ENCODE measurements around the gene MKNK2. TPM values are rescaled to one million over a fixed set of nuclear protein-coding genes. Genes with fewer than 3 reads are reported as not detected.

Gene MKNK2
- total and polyA plus RNA-seq, 2 of the 13 experiments (the other 11 are each of a cell fraction or from before 2014, with no cell fraction given): 44.9 to 112 TPM

DNA sequence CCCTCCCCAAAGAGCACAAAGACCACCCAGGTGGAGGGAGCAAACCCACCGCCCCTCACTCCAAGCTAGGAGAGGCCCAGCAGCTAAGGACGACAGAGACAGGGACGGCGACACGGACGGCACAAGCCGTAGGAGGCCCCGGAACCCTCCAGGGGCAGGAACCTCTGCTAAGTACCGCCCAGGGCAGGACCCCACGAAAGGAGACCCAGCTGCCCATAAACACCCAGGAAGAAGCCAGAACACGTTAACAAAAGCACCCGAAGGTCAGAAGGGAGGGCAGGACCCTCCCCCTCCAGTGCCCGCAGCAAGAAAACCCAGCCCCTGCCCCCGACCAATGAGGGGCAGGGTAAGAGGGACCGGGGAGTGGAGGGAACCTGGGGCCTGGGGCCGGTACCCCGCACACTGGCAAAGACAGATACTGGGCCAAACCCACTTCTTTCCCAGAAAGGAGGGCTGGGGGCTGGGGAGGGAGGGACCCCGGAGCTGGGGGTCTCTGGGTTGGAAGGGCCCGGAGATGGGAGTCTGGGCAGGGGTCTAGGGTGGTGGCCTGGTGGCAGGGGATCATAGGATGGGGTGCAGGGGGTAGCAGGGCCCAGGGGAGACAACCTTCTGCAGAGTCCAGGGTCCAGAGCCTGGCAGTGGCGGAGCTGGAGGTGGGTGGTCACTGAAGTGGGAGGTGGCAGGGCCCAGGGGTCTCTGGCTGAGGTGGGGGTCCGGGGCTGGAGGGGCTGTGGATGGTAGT lies 37.9 kb downstream of the MKNK2 start:
- Histone ChIP-seq H2AFZ (ENCODE audit: low read length) (no peak overlapping the region), H3K36me3 (replicated peaks in 1 of 2; ENCODE audit: control insufficient read depth in 1 of 2, insufficient read depth in 2 of 2, low read length in 2 of 2) (no peaks in the 10 kb centered on the region), H3K79me2 (ENCODE audit: insufficient read depth, low read length) (peaks cover 2% of the 10 kb centered on the region), H3K9me3 (ENCODE audit: low read length) (no peaks in the 10 kb centered on the region), H3K27ac (ENCODE audit: extremely low read length, insufficient read depth, low read length) (no peak overlapping the region), H3K4me1 (ENCODE audit: insufficient read depth, low read length) (peaks cover 23% of the 10 kb centered on the region), H3K4me2 (ENCODE audit: low read depth, low read length) (no peak overlapping the region), H3K27me3 (ENCODE audit: control insufficient read depth in 1 of 2, insufficient read depth in 2 of 2, low read length in 2 of 2) (no peaks in the 10 kb centered on the region), H4K20me1 (ENCODE audit: insufficient read depth, low read length) (peaks cover 2% of the 10 kb centered on the region; the same call in 1 of the 2 replicates), H3K4me3 (replicated peaks in 1 of 3; ENCODE audit: insufficient read depth in 1 of 3, low read depth in 2 of 3, low read length in 3 of 3) (no peak overlapping the region), H3K9ac (ENCODE audit: insufficient read depth, low read depth, low read length) (no peak overlapping the region)
- DNase-seq (ENCODE audit: low spot score) (no peak), ATAC-seq (no peak), FAIRE-seq (no peak)
- POLR2A ChIA-PET: no interaction called here
- BruUV-seq (replicated peaks): no TSS peak
- WGBS (ENCODE audit: low lambda C conversion rate): 100% methylated on average over 14 of the region's 21 CpGs
- intact Hi-C loops (cut with micrococcal nuclease; ENCODE audit: unreplicated experiment) (loop anchor here (10.0 kb wide), 1 partner anchor 142 kb away; the partner anchor contains the start of gene AP3D1), in situ Hi-C loops (cut with HindIII; ENCODE audit: extremely low pct_ligation_motif_present, low pct_unique_long_range_greater_than_20kb) (no loop called here)
- CTCF ChIA-PET (ENCODE audit: low intra/inter-chr PET ratio, low total read pairs): no interaction called here
- TF ChIP-seq HMG20B (CRISPR knock-in tag; conservative IDR thresholded peaks at IDR 0.05): no peak
- TF ChIP-seq KLF13 (CRISPR knock-in tag; IDR thresholded peaks at IDR 0.05): no peak
- TF ChIP-seq, protein P1, sequence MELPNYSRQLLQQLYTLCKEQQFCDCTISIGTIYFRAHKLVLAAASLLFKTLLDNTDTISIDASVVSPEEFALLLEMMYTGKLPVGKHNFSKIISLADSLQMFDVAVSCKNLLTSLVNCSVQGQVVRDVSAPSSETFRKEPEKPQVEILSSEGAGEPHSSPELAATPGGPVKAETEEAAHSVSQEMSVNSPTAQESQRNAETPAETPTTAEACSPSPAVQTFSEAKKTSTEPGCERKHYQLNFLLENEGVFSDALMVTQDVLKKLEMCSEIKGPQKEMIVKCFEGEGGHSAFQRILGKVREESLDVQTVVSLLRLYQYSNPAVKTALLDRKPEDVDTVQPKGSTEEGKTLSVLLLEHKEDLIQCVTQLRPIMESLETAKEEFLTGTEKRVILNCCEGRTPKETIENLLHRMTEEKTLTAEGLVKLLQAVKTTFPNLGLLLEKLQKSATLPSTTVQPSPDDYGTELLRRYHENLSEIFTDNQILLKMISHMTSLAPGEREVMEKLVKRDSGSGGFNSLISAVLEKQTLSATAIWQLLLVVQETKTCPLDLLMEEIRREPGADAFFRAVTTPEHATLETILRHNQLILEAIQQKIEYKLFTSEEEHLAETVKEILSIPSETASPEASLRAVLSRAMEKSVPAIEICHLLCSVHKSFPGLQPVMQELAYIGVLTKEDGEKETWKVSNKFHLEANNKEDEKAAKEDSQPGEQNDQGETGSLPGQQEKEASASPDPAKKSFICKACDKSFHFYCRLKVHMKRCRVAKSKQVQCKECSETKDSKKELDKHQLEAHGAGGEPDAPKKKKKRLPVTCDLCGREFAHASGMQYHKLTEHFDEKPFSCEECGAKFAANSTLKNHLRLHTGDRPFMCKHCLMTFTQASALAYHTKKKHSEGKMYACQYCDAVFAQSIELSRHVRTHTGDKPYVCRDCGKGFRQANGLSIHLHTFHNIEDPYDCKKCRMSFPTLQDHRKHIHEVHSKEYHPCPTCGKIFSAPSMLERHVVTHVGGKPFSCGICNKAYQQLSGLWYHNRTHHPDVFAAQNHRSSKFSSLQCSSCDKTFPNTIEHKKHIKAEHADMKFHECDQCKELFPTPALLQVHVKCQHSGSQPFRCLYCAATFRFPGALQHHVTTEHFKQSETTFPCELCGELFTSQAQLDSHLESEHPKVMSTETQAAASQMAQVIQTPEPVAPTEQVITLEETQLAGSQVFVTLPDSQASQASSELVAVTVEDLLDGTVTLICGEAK (IDR thresholded peaks at IDR 0.05): no peak
- TF ChIP-seq, protein P1 (CRISPR knock-in tag; IDR thresholded peaks at IDR 0.05): no peak
- TF ChIP-seq, protein P2, sequence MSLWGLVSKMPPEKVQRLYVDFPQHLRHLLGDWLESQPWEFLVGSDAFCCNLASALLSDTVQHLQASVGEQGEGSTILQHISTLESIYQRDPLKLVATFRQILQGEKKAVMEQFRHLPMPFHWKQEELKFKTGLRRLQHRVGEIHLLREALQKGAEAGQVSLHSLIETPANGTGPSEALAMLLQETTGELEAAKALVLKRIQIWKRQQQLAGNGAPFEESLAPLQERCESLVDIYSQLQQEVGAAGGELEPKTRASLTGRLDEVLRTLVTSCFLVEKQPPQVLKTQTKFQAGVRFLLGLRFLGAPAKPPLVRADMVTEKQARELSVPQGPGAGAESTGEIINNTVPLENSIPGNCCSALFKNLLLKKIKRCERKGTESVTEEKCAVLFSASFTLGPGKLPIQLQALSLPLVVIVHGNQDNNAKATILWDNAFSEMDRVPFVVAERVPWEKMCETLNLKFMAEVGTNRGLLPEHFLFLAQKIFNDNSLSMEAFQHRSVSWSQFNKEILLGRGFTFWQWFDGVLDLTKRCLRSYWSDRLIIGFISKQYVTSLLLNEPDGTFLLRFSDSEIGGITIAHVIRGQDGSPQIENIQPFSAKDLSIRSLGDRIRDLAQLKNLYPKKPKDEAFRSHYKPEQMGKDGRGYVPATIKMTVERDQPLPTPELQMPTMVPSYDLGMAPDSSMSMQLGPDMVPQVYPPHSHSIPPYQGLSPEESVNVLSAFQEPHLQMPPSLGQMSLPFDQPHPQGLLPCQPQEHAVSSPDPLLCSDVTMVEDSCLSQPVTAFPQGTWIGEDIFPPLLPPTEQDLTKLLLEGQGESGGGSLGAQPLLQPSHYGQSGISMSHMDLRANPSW (CRISPR knock-in tag; IDR thresholded peaks at IDR 0.05; ENCODE audit: borderline replicate concordance): no peak
- no peak for TF ChIP-seq ZNF143 (CRISPR knock-in tag; IDR thresholded peaks at IDR 0.05)
- TF ChIP-seq ASH2L (IDR thresholded peaks at IDR 0.05; ENCODE audit: insufficient read length, low read depth, low read length): no peak
- no peak for TF ChIP-seq RBAK (CRISPR knock-in tag; IDR thresholded peaks at IDR 0.05)
- TF ChIP-seq, protein P3, sequence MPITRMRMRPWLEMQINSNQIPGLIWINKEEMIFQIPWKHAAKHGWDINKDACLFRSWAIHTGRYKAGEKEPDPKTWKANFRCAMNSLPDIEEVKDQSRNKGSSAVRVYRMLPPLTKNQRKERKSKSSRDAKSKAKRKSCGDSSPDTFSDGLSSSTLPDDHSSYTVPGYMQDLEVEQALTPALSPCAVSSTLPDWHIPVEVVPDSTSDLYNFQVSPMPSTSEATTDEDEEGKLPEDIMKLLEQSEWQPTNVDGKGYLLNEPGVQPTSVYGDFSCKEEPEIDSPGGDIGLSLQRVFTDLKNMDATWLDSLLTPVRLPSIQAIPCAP (CRISPR knock-in tag; IDR thresholded peaks at IDR 0.05; ENCODE audit: low read depth): no peak
- no peak for TF ChIP-seq SRF (IDR thresholded peaks at IDR 0.05; ENCODE audit: low read depth, low read length)

All from HepG2 (cell line).